Activated gamma-delta T cell treated with anti-CD3 and anti-CD28 coated beads, Interleukin-2, amount 50 U/mL, for 16 hours (primary cell): Measurements from ENCODE around the gene MAPK8IP1.

Experiments
- DNase-seq: peaks from one replicate; pipeline ENCODE4 v3.0.0-alpha.2; 2020; ENCODE audit warnings: low read depth

The MAPK8IP1 gene

GRCh38 chr11:45909594-45910475, 24.4 kb downstream of the MAPK8IP1 start:
- DNase-seq, result no peak

- no peak for DNase-seq
Measured at GRCh38 chr11:45910623-45911022, 25.2 kb downstream of the MAPK8IP1 start.

DNA sequence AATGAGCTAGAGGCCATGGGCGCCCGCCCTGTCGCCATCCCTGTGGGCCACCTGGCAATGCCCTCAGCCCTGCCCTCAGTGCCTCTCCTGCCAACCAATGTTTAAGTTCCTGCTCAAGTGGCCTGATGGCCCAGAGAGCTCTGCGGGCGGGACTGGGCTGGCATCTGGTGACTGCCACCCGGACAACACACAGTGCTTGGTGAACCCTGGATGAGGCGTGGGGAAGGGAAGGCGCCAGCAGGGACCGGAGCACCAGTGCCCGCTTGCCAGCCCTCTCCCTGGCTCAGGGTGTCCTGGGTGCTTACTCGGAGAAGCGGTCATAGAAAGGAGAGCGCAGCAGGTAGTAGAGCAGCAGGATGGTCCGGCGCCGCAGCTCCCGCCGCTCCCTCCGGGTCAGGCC, 28.1 kb downstream of the MAPK8IP1 start:
- no peak for DNase-seq

GRCh38 chr11:45913942-45914635, 28.6 kb downstream of the MAPK8IP1 start:
- DNase-seq, result no peak

DNA sequence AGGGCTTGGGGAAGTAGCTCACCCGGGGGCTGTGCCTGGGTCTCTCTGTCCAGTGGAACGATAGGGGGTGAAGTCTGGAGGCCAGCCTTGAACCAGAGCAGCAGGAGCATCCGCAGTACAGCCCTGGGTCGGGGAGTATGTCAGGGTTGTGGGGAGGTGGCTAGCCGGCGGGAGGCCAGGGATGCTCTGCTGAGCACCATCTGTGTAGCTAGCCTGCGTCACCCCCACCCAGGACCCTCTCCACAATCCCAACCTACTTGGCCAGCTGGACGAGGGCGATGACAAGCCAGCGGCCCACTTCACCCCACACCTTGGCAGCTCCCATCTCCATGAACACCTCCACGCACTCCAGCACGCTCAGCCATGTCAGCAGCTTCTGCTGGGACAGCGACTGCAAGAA, 30.0 kb downstream of the MAPK8IP1 start:
- DNase-seq, result no peak

- no peak for DNase-seq
Measured at GRCh38 chr11:45917286-45917622, 31.8 kb downstream of the MAPK8IP1 start.

DNA sequence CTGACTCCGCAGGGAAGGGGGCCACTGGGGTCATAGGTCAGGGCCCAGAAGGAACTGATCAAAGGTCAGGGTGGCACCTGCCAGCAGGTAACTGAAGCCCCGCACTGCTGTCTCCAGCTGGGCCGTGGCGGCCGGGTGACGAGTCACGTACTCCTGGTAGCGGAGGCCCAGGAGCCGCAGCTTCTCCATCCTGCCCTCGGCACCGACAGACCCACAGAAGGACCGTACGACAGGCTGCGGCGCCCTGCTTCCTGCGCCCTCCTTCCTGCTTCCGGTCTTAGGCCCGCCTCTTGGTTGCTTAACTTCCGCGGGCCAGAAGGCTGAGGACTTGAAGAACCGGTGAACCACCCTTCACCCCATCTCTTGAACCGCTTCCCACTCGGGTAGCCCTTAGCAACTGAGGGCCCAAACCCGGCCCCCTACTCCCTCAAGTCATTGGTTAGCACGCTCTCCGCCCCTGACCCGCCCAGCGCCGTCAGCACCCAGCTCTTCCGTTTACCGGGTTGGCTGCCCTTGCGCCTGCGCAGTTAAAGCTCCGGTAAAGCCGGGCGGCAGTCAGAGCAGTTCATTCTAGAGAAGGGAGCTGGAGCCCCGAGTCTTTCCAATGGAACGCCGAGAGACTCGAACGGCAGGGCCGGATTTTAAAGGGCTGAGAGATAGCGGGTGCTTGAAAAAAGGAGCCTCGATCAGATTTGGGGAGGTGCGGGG, 32.3 kb downstream of the MAPK8IP1 start, which contains the start of gene PEX16:
Gene PEX16 (minus strand): TSS at position 255 of the 708 bp plus-strand sequence. CDS start 66 bp downstream, at position 189.
- peak; percentile 87 for DNase-seq

- peak; percentile 41 for DNase-seq
Measured at GRCh38 chr11:45918331-45918941, 33.0 kb downstream of the MAPK8IP1 start.

- DNase-seq, result no peak
Measured at GRCh38 chr11:45918962-45919675, 33.7 kb downstream of the MAPK8IP1 start.

- DNase-seq, result no peak
Measured at GRCh38 chr11:45919806-45920530, 34.5 kb downstream of the MAPK8IP1 start.

GRCh38 chr11:45920531-45921477, 35.4 kb downstream of the MAPK8IP1 start:
- DNase-seq, result no peak

GRCh38 chr11:45921561-45922424, 36.3 kb downstream of the MAPK8IP1 start:
- DNase-seq, result no peak

- no peak for DNase-seq
Measured at GRCh38 chr11:45922425-45923082, 37.1 kb downstream of the MAPK8IP1 start, which contains the start of gene LARGE2. Gene LARGE2, plus strand, starts transcription at chr11:45922656. Its CDS starts 227 bp downstream, at chr11:45922883.

GRCh38 chr11:45924036-45924915, 38.8 kb downstream of the MAPK8IP1 start:
- no peak for DNase-seq

- DNase-seq, result no peak
Measured at GRCh38 chr11:45924927-45925326, 39.5 kb downstream of the MAPK8IP1 start.

GRCh38 chr11:45925550-45925949, 40.1 kb downstream of the MAPK8IP1 start:
- no peak for DNase-seq

GRCh38 chr11:45926001-45926401, 40.5 kb downstream of the MAPK8IP1 start:
- no peak for DNase-seq
